NCI-H2107 treated with DMSO at 0.1 percent for 48 hours (cell line): ENCODE results near the gene NRL.

Source experiments
- DNase-seq: peaks from one replicate; lab custom pipeline; 2025; ENCODE audit not compliant: unreplicated experiment; lab: John Stamatoyannopoulos, UW

The NRL gene

GRCh38 chr14:24100982-24101494 is 13.7 kb downstream of the NRL start:
- DNase-seq = no peak

GRCh38 chr14:24100197-24100981 is 14.4 kb downstream of the NRL start:
- no peak for DNase-seq

GRCh38 chr14:24098927-24099813 is 15.6 kb downstream of the NRL start:
- DNase-seq = peak; percentile 72

GRCh38 chr14:24098229-24098926 is 16.4 kb downstream of the NRL start:
- no peak for DNase-seq

- DNase-seq = no peak
These were observed 18.1 kb downstream of the NRL start for GRCh38 chr14:24096545-24097181.

GRCh38 chr14:24095271-24096068 is 19.3 kb downstream of the NRL start:
- DNase-seq = no peak

- DNase-seq = no peak
These were observed 19.9 kb downstream of the NRL start for GRCh38 chr14:24094841-24095270.

- DNase-seq = peak; percentile 92
These were observed 20.6 kb downstream of the NRL start, which contains the start of gene PCK2 for GRCh38 chr14:24093901-24094840. TSS of gene PCK2 (plus strand) at chr14:24094311. CDS start at chr14:24094406, 95 bp downstream.

GRCh38 chr14:24093207-24093900 is 21.4 kb downstream of the NRL start:
- no peak for DNase-seq

GRCh38 chr14:24092505-24093206 is 22.1 kb downstream of the NRL start:
- no peak for DNase-seq

GRCh38 chr14:24092110-24092504 is 22.6 kb downstream of the NRL start:
- DNase-seq = no peak

GRCh38 chr14:24089890-24090289 is 24.9 kb downstream of the NRL start:
- DNase-seq = no peak

- no peak for DNase-seq
These were observed 26.7 kb downstream of the NRL start for GRCh38 chr14:24088095-24088494.

- DNase-seq = no peak
These were observed 27.7 kb downstream of the NRL start for GRCh38 chr14:24087004-24087403.

- DNase-seq = no peak
These were observed 28.4 kb downstream of the NRL start for GRCh38 chr14:24086193-24086955.

GRCh38 chr14:24085215-24085614 is 29.5 kb downstream of the NRL start:
- no peak for DNase-seq

GRCh38 chr14:24084440-24084839 is 30.3 kb downstream of the NRL start:
- no peak for DNase-seq
